Activated B cell treated with CpG ODN at 0.5 μM for 24 hours (primary cell): ENCODE results near the gene NCKAP5. TPM values are rescaled to one million over a fixed set of nuclear protein-coding genes. Genes with fewer than 3 reads are reported as not detected.

Experiments
- ATAC-seq: fragments of 200-7000 bp; cut with Tn5 transposase; one replicate; pipeline ENCODE4 v1.10.0; 2021; ENCODE audit warnings: low read depth, mild to moderate bottlenecking, moderate library complexity
- CTCF ChIA-PET: fragments of 350-600 bp; sonication (Branson Sonifier 250); formaldehyde crosslinking; loops from one replicate; lab custom pipeline; 2021; ENCODE audit warnings: antibody characterized with exemption; lab: Charles Lee
- POLR2A ChIA-PET: fragments of 350-600 bp; sonication (Branson Sonifier 250); formaldehyde crosslinking; loops from one replicate; lab custom pipeline; 2021; ENCODE audit warnings: antibody characterized with exemption; lab: Charles Lee
- DNase-seq: peaks from one replicate; pipeline ENCODE4 v3.0.0; 2022
- H3K27ac Mint-ChIP-seq: one replicate; pipeline ENCODE4 v1.8.0; 2020; ENCODE audit warnings: mixed read lengths
- H3K27me3 Mint-ChIP-seq: one replicate; pipeline ENCODE4 v1.8.0; 2021; ENCODE audit warnings: mixed read lengths
- H3K36me3 Mint-ChIP-seq: one replicate; pipeline ENCODE4 v1.8.0; 2021; ENCODE audit warnings: low read depth, mixed read lengths
- H3K4me1 Mint-ChIP-seq: one replicate; pipeline ENCODE4 v1.8.0; 2021; ENCODE audit warnings: mixed read lengths
- H3K4me3 Mint-ChIP-seq: one replicate; pipeline ENCODE4 v1.8.0; 2020; ENCODE audit warnings: mild to moderate bottlenecking, mixed read lengths
- H3K9me3 Mint-ChIP-seq: one replicate; pipeline ENCODE4 v1.8.0; 2020; ENCODE audit warnings: mixed read lengths
- CTCF ChIP-seq: fragments of 200-600 bp; IDR thresholded peaks from one replicate; pipeline ENCODE4 v1.8.0; 2022; ENCODE audit warnings: antibody characterized with exemption, mild to moderate bottlenecking
- intact Hi-C: fragments of 100-400 bp; cut with micrococcal nuclease; formaldehyde crosslinking; loops from one replicate; pipeline ENCODE4 v1.15.1; 2024
- total RNA-seq: library from RNA; stranded (reverse); gene quantifications from 2 replicates; pipeline ENCODE4 v1.2.3, GENCODE V29; 2022

Gene NCKAP5
- total RNA-seq, 1 donor from 2014 or later = not detected

GRCh38 chr2:133107058-133107815, 461.0 kb downstream of the NCKAP5 start:
- intact Hi-C loops = no loop called here
- ChIA-PET CTCF (no interaction called here), POLR2A (no interaction called here)
- Mint-ChIP-seq H3K4me3 (no peak overlapping the region), H3K27me3 (no peaks in the 10 kb centered on the region), H3K9me3 (no peaks in the 10 kb centered on the region), H3K36me3 (no peaks in the 10 kb centered on the region), H3K27ac (no peak overlapping the region), H3K4me1 (no peaks in the 10 kb centered on the region)
- no peak for TF ChIP-seq CTCF
- ATAC-seq (no peak), DNase-seq (no peak)

GRCh38 chr2:133104871-133105270, 463.4 kb downstream of the NCKAP5 start:
- DNase-seq = no peak
- CTCF ChIA-PET = no interaction called here
- intact Hi-C loops = no loop called here
- H3K27ac Mint-ChIP-seq = no peak overlapping the region
- H3K27me3 Mint-ChIP-seq = no peaks in the 10 kb centered on the region
- no peak for ATAC-seq
- TF ChIP-seq CTCF = no peak
- POLR2A ChIA-PET = no interaction called here
- H3K4me3 Mint-ChIP-seq = no peak overlapping the region
- peaks cover 5% of the 10 kb centered on the region for H3K9me3 Mint-ChIP-seq
- no peaks in the 10 kb centered on the region for H3K36me3 Mint-ChIP-seq
- H3K4me1 Mint-ChIP-seq = no peaks in the 10 kb centered on the region

- Mint-ChIP-seq H3K4me3 (no peak overlapping the region), H3K4me1 (no peaks in the 10 kb centered on the region), H3K27me3 (no peaks in the 10 kb centered on the region), H3K9me3 (peaks cover 5% of the 10 kb centered on the region), H3K36me3 (no peaks in the 10 kb centered on the region), H3K27ac (no peak overlapping the region)
- TF ChIP-seq CTCF = no peak
- ChIA-PET CTCF (no interaction called here), POLR2A (no interaction called here)
- DNase-seq = no peak
- intact Hi-C loops = no loop called here
- ATAC-seq = no peak
These were observed 469.5 kb downstream of the NCKAP5 start for GRCh38 chr2:133098787-133099186.

GRCh38 chr2:133097666-133098065, 470.6 kb downstream of the NCKAP5 start:
- intact Hi-C loops = no loop called here
- Mint-ChIP-seq H3K4me1 (no peaks in the 10 kb centered on the region), H3K9me3 (peaks cover 8% of the 10 kb centered on the region), H3K27me3 (no peaks in the 10 kb centered on the region), H3K36me3 (no peaks in the 10 kb centered on the region), H3K4me3 (no peak overlapping the region), H3K27ac (no peak overlapping the region)
- no peak for TF ChIP-seq CTCF
- ChIA-PET CTCF (no interaction called here), POLR2A (no interaction called here)
- ATAC-seq (no peak), DNase-seq (no peak)

GRCh38 chr2:133092571-133092970, 475.7 kb downstream of the NCKAP5 start:
- Mint-ChIP-seq H3K4me3 (no peak overlapping the region), H3K27me3 (no peaks in the 10 kb centered on the region), H3K9me3 (peaks cover 5% of the 10 kb centered on the region), H3K27ac (no peak overlapping the region), H3K36me3 (no peaks in the 10 kb centered on the region), H3K4me1 (no peaks in the 10 kb centered on the region)
- DNase-seq = no peak
- ChIA-PET CTCF (no interaction called here), POLR2A (no interaction called here)
- ATAC-seq = no peak
- TF ChIP-seq CTCF = no peak
- intact Hi-C loops = no loop called here
